Stimulated activated CD4-positive, alpha-beta T cell treated with anti-CD3 and anti-CD28 coated beads, TNF-alpha, amount 100 ng/mL, for 1 hour (primary cell): ENCODE results near the gene ATP9B.
"Not testable (repeated sequence)": the region's sequence is repeated elsewhere in the genome, so short reads cannot be mapped to it uniquely, and the experiment has no call there.

Source experiments
- DNase-seq, 3 donors: peaks; one replicate each; pipeline ENCODE4 v3.0.0-alpha.2; 2020; ENCODE audit warnings: low read depth in 3 of 3, low spot score in 1 of 3

Gene ATP9B

DNA sequence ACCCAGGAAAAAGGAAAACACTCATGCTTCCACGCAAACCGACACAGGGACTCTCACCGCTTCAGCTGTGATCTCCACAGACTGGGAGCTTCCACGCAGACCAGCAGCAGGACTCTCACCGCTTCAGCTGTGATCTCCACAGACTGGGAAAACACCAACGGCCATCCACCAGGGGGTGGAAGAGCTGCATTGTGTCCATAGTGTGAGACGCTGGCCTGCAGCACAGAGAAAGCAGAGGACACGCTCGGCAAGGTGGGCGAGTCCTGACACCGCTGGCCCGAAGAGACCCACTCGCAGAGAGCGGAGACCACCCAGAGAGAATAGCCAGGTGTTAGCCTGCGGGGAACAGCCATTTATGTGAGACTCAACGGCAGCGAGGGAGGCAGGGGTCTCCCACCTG, 284.1 kb downstream of the ATP9B start:
- no peak for DNase-seq

DNA sequence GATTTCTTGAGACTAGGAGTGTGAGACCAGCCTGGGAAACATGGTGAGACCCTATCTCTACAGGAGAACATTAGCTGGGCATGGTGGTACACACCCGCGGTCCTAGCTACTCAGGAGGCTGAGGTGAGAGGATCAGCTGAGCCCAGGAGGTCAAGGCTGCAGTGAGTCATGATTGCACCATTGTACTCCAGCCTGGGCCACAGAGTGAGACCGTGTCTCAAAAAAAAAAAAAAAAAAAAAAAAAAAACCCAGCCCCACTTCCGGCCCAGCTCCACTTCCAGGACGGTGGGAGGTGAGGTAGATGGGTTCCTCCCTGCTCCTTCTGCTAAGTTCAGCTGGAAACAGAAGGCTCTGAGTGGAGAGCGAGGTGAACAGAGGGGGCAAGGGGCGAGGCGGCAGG, 285.2 kb downstream of the ATP9B start:
- no peak for DNase-seq

DNA sequence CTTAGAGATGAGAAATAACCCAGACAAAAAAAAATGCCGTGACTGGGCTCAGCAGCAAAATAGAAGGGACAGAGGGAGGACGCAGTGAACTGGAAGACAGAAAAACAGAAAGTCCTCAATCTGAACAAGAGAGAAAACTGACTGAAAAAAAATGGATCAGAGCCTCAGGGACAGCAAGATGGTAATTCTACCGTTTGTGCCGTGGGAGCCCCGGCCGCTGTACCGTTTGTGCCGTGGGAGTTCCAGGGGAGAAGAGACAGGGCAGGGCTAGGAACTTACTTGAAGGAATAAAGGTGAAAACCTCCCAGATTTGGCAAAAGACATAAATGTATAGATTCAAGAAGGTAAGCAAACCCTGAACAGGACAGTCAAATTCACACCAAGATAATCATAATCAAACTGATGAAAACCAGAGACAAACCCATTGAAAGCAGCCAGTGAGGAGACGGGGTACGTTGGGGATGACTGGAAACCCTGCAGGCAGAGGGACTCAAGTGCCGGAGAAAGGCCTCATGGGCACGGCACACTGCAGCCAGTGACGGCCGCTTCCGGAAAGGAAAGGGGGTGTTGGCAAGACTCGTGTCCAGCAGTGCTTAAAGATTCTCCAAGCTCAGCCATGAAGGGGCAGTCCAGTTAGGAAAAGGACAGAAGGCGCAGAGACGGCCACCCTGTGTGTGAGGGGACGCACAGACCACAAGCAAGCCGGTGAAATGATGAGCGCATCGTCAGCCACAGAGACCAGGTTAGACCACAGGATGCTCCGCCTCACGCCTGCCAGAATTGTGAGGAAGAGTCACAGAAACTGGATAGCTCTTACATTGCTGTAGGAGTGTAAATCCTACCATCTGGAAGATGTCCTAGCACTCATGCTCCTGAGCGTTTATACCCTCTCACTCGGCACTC, 286.5 kb downstream of the ATP9B start:
- no peak for DNase-seq

DNA sequence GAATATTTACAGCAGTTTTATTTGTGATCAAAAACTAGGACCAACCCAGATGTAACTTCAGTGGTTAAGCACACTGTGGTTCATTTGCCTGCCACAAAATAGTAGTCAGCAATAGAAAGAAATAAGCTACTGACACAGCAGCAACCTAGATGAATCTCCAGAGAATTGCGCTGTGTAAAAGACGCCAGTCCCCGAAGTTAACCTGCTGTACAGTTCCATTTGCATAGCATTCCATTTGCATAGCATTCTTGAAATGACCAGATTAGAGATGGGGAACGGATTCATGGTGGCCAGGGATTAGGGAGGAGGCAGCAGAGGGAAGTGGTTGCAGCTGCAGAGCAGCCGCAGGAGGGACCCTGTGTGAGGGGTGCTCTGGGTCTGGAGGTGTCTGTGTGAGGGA, 287.2 kb downstream of the ATP9B start:
- DNase-seq: no peak

DNA sequence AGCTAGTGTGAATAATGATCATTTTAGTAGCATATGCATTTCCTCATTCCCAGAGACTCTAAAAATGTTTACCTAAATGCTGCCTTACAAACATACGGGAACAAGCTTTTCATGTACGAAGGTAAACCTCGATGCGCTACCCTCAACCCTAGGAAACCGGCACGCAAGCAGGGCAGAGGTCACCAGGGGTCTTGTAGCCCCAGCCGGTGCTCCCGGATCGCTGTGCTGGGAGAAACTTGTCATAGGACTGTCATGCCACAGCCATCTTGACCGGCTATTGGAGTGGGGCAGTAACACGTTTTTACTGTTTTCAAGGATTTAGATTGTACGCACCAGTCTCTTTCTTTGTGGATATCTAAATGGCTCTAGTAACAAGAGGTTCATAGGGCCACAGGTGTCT, 291.7 kb downstream of the ATP9B start:
- DNase-seq: no peak

DNA sequence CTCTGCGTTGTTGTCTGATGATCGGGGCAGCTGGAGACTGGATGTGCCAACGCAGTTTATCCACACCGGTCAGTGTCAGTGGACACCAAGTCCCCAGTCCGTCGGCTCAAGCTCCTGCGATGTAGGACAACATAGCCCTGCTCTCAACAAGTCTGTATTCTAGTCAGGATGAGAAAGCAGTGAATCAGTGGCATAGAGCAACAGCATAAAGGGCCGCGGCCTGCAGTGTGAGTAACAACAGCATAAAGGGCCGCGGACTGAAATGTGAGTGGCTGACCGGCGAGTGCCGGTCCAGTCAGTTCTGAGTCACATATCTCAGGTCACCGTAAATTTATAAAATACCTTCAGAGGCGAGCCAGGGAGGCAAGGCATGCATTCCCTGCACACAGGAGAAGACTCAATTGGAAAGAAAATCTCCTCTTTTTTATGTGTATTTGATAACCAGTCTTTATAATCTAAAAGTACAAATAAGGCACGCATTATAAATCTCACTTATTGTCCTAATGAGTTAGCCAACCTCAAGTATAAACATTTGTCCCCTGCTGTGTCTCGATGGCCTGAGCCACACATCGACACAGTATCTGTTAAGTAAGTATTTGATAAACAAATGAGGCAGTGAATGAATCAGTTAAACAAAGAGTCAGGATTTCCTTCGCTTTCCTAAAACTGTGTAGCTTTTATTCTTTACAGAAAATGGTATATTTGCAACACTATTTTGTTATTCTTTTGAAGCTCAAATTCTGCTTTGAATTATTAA, 292.8 kb downstream of the ATP9B start:
- DNase-seq: no peak

DNA sequence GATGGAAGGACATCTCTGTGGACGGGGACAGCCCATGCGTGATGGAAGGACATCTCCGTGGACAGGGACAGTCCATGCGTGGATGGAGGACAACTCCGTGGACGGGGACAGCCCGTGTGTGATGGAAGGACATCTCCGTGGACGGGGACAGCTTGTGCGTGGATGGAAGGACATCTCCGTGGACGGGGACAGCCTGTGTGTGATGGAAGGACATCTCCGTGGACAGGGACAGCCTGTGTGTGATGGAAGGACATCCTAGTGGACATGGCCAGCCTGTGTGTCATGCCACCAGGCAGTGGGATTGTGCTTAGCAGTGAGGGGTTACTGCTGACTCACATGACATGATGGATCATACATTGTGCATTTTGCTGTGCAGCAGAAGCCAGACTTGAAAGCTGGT, 296.5 kb downstream of the ATP9B start:
- no peak for DNase-seq

DNA sequence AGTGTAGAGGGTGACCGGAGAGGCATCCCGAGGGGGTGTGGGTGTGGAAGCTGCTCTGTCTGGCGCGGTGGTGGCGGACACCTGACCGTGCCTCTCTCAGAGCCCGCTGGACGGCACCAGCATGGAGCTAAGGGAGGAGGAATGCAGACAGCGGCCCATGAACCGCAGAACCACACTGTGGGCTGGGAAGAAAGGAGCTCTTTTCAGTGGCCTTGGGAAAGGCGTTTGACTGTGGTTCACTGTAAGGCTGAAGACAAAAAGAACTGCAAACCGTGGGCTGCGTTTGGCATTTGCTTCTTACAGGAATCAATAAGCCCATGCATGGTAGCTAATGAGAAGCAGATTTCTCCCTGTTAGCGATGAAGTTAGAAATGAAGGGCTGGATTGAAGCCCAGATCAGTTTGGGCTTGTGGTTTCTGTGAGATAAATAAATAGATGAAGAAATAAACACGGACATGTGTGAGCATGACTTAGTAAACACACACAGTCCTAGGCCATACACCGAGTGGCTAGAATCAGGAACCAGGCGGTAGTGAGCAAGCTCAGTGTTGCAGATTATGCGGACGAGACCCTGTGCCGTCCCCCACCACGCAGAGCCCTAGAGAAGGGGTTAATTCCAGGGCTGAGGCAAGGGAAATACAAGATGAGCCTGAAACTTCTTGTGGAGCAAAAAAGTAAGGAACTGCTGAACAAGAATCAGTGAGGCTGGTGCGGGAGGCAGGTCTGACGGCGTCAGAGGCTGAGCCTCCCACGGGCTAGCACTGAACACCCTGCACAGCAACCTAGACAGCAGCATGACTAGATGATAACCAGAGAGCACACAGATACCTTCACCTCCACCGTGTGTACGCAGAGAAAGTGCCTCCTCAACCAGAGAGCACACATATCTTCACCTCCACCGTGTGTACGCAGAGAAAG, 297.2 kb downstream of the ATP9B start:
- no peak for DNase-seq

DNA sequence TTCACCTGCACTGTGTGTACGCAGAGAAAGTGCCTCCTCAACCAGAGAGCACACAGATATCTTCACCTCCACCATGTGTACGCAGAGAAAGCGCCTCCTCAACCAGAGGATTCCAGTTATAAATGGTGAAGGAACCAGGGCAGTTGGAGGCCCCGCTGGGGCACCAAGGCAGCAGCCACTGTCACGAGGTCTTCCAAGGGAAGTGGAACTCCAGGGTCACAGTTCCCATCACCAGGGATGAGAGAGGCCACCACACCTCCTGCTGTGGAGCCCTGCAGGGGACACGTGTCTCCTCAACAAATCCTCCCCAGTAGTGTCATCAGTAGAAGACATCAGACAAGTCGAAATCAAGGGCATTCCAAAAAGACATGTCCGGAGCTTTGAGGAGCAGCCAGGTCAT, 298.3 kb downstream of the ATP9B start:
- DNase-seq: no peak

DNA sequence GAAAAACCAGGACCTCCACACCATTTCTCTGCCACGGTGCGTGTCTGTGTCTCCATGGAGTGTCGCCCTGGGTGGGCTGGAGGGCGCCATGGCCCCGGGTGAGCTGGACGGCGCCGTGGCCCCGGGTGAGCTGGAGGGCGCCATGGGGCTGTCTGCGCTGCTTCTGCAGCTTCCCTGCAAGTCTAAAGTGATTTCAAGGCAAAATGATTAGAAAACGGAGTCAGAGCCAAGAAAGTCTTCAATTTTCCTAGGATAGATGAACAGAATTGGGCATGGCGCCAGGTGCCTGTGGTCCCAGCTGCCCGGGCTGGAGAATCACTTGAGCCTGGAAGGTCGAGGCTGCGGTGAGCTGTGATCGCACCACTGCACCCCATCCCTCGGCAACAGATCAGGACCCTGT, 298.8 kb downstream of the ATP9B start:
- no peak for DNase-seq

DNA sequence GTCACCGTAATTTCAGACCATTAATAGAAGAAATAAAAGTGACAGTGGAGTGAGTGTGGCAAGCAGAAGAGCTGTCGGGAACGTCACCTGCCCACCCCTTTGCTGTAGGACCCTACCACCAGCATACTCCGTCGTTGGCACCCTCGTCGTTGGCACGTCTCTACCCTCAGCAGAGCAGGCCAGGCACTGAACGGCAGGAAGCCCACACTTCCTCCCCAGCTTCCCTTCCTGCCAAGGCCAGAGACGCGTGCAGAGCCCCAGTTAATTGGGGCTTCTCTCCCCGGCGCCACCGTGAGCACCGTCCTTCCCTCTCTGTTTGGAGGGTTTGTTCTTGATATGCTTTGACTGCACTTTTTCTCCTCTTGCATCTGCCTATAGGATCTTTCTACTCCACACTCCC, 299.5 kb downstream of the ATP9B start:
- no peak for DNase-seq

DNA sequence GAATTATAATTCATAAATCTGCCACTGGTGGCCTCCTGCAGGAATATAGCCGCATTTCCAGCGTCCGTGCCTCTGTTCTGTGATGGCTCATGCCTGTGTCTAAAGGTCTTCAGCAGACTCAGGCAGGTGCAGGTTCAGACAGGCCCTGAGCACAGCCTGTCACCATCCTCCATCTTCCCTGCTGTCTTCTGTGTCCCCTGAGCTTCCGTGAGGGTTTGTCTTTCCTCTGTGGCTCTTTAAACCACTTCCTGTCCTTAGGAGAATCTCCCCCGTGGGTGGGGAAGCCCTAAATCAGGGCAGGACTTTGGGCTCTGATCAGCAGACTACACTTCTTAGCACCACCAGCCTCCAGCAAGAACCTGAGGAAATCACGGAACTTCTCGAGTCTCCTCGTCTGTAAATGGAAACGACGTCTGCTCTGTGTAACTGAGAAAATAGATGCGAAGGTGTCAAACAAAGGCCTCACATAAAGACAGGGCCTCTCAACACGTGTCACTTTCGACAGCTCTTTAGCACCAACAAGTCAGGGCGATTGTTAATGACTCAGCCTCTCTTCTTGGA, 302.4 kb downstream of the ATP9B start:
- no peak for DNase-seq

DNA sequence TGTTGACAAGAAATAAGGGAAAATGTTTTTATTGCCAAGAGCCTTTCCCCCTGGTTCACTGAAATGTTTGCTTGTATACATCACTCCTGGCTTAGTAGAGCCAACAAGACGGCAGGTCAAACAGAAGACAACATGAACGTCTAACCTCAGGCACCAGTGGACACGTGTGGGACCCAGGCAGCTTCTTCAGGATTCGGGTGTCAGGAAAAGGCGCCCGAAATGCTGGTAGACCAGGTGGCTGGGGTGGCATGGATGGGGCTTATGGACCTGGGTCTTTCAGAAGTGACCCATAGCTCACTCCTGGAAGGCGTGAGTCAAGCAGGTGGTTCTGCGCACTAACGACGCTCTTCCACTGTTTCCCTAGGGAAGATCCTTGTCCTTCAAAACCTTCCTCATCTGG, 303.3 kb downstream of the ATP9B start:
- no peak for DNase-seq

DNA sequence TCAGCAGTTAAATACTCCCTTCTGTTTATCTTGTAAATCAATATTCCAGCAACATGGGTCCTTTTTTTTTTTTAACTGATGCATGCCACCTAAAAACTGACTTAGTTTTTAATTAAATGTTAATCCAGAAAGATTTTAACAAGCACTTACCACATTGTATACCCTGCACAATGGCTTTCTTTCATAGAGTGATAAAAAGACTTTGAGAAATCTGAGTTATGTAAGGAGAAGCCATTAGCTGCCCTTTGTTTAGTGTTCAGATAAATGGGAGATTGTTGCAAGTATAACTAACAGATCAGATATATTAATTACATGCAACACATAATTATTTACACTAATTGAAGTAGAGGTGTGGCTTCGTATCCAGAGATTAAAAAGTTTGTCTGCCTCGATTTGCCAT, 303.8 kb downstream of the ATP9B start:
- DNase-seq: no peak

DNA sequence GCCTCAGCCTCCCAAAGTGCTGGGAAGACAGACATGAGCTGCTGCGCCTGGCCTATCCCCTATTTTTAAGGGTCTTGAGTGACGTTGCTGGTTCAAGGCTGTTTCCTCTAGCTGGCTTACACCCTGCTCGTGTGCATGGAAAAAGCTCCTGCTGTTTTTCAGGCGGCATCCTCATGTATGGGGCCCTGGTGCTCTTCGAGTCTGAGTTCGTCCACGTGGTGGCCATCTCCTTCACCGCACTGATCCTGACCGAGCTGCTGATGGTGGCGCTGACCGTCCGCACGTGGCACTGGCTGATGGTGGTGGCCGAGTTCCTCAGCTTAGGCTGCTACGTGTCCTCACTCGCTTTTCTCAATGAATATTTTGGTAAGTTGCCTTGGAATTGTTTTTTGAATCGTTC, 304.5 kb downstream of the ATP9B start:
- no peak for DNase-seq

DNA sequence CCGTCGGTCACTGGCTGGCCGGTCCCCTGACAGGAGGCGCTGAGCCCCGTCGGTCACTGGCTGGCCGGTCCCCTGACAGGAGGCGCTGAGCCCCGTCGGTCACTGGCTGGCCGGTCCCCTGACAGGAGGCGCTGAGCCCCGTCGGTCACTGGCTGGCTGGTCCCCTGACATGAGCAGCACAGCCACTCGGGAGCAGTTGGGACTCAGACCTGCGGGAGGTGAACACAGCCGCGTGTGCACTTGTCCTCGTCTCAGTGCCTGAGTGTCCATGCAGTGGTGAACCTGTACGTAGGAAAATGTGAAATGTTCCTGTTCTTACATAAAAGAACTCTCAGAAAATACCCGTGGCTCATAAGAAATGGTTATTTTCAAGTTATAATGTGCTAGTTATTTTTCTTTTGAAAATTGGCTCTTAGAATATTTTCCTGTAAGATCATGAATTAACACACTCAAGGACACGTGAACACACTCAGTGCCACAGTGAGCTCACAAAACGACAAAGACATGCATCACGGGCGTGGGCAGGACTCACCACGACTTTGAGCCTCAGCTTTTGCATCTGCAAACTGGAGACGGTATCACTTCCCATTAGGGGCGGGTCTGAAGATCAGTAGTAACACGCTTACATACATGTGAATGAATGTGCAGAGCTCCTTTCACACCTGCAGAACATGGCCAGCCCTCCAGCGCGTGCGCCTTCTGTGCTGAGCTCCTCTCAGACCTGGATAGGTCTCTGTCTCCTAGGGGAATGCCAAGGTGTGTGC, 305.4 kb downstream of the ATP9B start:
- no peak for DNase-seq

DNA sequence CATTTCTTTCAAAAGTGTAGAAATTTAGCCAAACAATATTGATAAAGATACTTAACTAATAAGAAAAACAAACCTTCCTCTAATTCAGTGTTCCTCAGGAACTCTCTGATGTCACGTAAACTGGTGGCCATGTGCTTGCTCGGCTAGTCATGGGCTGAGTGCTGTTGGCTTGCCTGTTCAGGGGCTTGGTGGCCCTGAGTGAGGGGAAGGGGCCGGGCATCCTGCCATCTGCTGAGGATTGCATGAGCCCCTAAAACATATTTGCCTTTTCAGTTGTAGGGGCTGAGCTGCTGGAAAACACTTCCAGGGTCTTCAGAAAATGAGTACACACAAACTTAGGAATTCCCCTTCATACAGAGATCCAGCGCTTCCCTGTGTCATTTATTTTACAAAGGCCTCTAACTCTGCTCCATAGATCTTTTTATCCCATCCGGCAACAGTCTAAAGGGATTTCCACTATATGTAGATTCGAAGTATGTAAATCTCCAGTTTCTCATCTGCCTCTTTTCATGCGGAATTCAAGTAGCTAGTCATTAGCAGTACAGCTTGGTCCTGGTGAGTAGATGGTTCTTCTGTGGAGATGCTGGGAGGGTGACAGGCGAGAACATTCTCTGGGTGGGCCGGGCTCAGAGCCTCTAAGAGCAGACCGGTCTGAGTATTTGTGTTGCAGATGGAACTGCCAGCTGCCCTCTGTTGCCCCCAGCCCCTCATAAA, 306.4 kb downstream of the ATP9B start:
- DNase-seq: no peak

DNA sequence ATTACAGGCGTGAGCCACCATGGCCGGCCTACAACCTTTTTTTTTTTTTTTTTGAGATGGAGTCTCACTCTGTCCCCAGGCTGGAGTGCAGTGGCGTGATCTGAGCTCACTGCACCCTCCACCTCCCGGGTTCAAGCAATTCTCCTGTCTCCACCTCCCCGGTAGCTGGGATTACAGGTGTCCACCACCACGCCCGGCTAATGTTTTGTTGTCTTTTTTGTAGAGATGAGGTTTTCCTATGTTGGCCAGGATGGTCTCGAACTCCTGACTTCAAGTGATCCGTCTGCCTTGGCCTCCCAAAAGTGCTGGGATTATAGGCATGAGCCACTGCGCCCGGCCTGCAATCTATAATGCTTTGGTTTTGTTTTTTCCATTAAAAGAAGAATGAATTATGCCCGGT, 307.5 kb downstream of the ATP9B start:
- not testable (repeated sequence) for DNase-seq

DNA sequence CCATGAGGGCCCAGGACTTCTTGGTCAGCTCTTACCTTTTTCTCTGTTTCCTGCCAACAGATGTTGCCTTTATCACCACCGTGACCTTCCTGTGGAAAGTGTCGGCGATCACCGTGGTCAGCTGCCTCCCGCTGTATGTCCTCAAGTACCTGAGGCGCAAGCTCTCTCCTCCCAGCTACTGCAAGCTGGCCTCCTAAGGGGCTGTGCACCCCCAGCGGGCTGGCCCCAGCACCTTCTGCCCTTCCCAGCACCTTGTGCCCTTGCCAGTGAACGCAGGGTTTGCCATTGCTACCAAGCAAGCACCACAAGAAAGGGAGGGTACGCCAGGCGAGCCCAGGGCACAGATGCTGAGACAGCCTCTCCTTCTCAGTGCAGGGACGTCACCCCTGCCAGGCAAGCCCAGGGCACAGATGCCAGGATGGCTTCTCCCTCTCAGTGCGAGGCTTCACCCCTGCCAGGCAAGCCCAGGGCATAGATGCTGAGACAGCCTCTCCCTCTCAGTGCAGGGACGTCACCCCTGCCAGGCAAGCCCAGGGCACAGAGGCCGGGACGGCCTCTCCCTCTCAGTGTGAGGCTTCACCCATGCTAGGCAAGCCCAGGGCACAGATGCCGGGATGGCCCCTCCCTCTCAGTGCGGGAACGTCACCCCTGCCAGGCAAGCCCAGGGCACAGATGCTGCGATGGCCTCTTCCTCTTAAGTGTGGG, 308.1 kb downstream of the ATP9B start:
- DNase-seq: no peak
